SK-N-SH treated with all-trans-retinoic acid at 6 μM for 48 hours (cell line): Measurements from ENCODE around the gene RPS6KC1.
"Not testable (repeated sequence)": the region's sequence is repeated elsewhere in the genome, so short reads cannot be mapped to it uniquely, and the experiment has no call there.

Experiments
- ATAC-seq: fragments of 200-7000 bp; cut with Tn5 transposase; 3 replicates; pipeline ENCODE4 v1.9.1; 2020; ENCODE audit warnings: mild to moderate bottlenecking, moderate library complexity
- ARNTL ChIP-seq: fragments of 450-650 bp; formaldehyde crosslinking; IDR thresholded peaks from 2 replicates; pipeline ENCODE4 v1.5.0; 2020; ENCODE audit warnings: low read depth, mild to moderate bottlenecking, moderate library complexity, borderline replicate concordance
- BACH2 ChIP-seq: fragments of 250-450 bp; sonication (Bioruptor Pico); IDR thresholded peaks from 2 replicates; pipeline ENCODE4 v1.9.0; 2021; ENCODE audit warnings: mild to moderate bottlenecking, borderline replicate concordance
- CSDC2 ChIP-seq: fragments of 250-450 bp; sonication (Bioruptor Pico); IDR thresholded peaks from 2 replicates; pipeline ENCODE4 v1.5.0; 2020; ENCODE audit warnings: mild to moderate bottlenecking, moderate library complexity
- ESRRG ChIP-seq: fragments of 250-450 bp; sonication (Bioruptor Pico); IDR thresholded peaks from 2 replicates; pipeline ENCODE4 v1.6.1; 2021; ENCODE audit warnings: mild to moderate bottlenecking
- GLIS3 ChIP-seq: fragments of 250-450 bp; sonication (Bioruptor Pico); IDR thresholded peaks from 2 replicates; pipeline ENCODE4 v1.5.0; 2020; ENCODE audit warnings: mild to moderate bottlenecking, moderate library complexity
- ISL1 ChIP-seq: fragments of 250-450 bp; sonication (Bioruptor Pico); IDR thresholded peaks from 2 replicates; pipeline ENCODE4 v2.1.2; 2022; ENCODE audit warnings: mild to moderate bottlenecking, moderate library complexity
- OSR1 ChIP-seq: fragments of 250-450 bp; sonication (Bioruptor Pico); IDR thresholded peaks from 2 replicates; pipeline ENCODE4 v1.8.0; 2022; ENCODE audit warnings: moderate library complexity, mild to moderate bottlenecking, inconsistent platforms
- PPARA ChIP-seq: fragments of 250-450 bp; sonication (Bioruptor Pico); IDR thresholded peaks from 2 replicates; pipeline ENCODE4 v1.5.0; 2020; ENCODE audit warnings: mild to moderate bottlenecking, borderline replicate concordance
- RARB ChIP-seq: fragments of 250-450 bp; sonication (Bioruptor Pico); IDR thresholded peaks from 2 replicates; pipeline ENCODE4 v1.8.0; 2021; ENCODE audit warnings: mild to moderate bottlenecking, moderate library complexity
- SNAI2 ChIP-seq: fragments of 250-450 bp; sonication (Bioruptor Pico); IDR thresholded peaks from 2 replicates; pipeline ENCODE4 v1.5.0; 2020; ENCODE audit warnings: mild to moderate bottlenecking, moderate library complexity
- TCF4 ChIP-seq: fragments of 250-450 bp; sonication (Bioruptor Pico); IDR thresholded peaks from 2 replicates; pipeline ENCODE4 v1.8.0; 2021; ENCODE audit warnings: mild to moderate bottlenecking, moderate library complexity, borderline replicate concordance
- TOX ChIP-seq: fragments of 250-450 bp; sonication (Bioruptor Pico); IDR thresholded peaks from 2 replicates; pipeline ENCODE4 v1.8.0; 2021; ENCODE audit warnings: mild to moderate bottlenecking, moderate library complexity, borderline replicate concordance
- ZC3H10 ChIP-seq: fragments of 250-450 bp; sonication (Bioruptor Pico); IDR thresholded peaks from 2 replicates; pipeline ENCODE4 v1.5.1; 2021; ENCODE audit warnings: mild to moderate bottlenecking, moderate library complexity
- ZFP3 ChIP-seq: fragments of 250-450 bp; sonication (Bioruptor Pico); IDR thresholded peaks from 2 replicates; pipeline ENCODE4 v1.5.0; 2020; ENCODE audit warnings: mild to moderate bottlenecking, moderate library complexity
- ZFP30 ChIP-seq: fragments of 450-650 bp; formaldehyde crosslinking; IDR thresholded peaks from 2 replicates; pipeline ENCODE4 v1.5.0; 2022; ENCODE audit warnings: mild to moderate bottlenecking, moderate library complexity
- ZNF565 ChIP-seq: fragments of 450-650 bp; formaldehyde crosslinking; conservative IDR thresholded peaks from 2 replicates; pipeline ENCODE4 v1.5.0; 2020; ENCODE audit warnings: low read depth, mild to moderate bottlenecking, moderate library complexity
- ZNF70 ChIP-seq: fragments of 450-650 bp; formaldehyde crosslinking; IDR thresholded peaks from 2 replicates; pipeline ENCODE4 v1.5.0; 2020; ENCODE audit warnings: mild to moderate bottlenecking, moderate library complexity
- TF ChIP-seq, protein P1 (sequence below): fragments of 250-450 bp; sonication (Bioruptor Pico); IDR thresholded peaks from 2 replicates; pipeline ENCODE4 v1.5.0; 2020; ENCODE audit warnings: mild to moderate bottlenecking, moderate library complexity
- TF ChIP-seq, protein P2 (sequence below): fragments of 250-450 bp; sonication (Bioruptor Pico); IDR thresholded peaks from 2 replicates; pipeline ENCODE4 v1.5.1; 2021; ENCODE audit warnings: mild to moderate bottlenecking, moderate library complexity
- TF ChIP-seq, protein P3 (sequence below): fragments of 250-450 bp; sonication (Bioruptor Pico); IDR thresholded peaks from 2 replicates; pipeline ENCODE4 v1.8.0; 2021; ENCODE audit warnings: low read depth, mild to moderate bottlenecking, moderate library complexity, borderline replicate concordance
- TF ChIP-seq, protein P4 (sequence below): fragments of 250-450 bp; sonication (Bioruptor Pico); IDR thresholded peaks from 2 replicates; pipeline ENCODE4 v1.5.1; 2020; ENCODE audit warnings: low read depth, mild to moderate bottlenecking, moderate library complexity
- TF ChIP-seq, protein P5 (sequence below): fragments of 250-450 bp; sonication (Bioruptor Pico); IDR thresholded peaks from 2 replicates; pipeline ENCODE4 v1.8.0; 2020; ENCODE audit warnings: mild to moderate bottlenecking, moderate library complexity, borderline replicate concordance

Gene RPS6KC1

DNA sequence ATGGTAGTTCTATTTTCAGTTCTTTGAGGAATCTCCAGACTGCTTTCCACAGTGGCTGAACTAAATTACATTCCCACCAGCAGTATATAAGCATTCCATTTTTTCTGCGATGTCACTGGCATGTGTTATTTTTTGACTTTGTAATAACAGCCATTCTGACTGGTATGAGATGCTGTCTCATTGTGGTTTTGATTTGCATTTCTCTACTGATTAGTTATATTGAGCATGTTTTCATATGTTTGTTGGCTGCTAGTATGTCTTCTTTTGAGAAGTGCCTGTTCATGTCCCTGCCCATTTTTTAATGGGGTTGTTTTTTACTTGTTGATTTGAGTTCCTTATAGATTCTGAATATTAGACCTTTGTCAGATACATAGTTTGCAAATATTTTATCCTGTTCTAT, 87.9 kb downstream of the RPS6KC1 start:
- no peak for ATAC-seq
- no peak for TF ChIP-seq SNAI2
- TF ChIP-seq, protein P1, sequence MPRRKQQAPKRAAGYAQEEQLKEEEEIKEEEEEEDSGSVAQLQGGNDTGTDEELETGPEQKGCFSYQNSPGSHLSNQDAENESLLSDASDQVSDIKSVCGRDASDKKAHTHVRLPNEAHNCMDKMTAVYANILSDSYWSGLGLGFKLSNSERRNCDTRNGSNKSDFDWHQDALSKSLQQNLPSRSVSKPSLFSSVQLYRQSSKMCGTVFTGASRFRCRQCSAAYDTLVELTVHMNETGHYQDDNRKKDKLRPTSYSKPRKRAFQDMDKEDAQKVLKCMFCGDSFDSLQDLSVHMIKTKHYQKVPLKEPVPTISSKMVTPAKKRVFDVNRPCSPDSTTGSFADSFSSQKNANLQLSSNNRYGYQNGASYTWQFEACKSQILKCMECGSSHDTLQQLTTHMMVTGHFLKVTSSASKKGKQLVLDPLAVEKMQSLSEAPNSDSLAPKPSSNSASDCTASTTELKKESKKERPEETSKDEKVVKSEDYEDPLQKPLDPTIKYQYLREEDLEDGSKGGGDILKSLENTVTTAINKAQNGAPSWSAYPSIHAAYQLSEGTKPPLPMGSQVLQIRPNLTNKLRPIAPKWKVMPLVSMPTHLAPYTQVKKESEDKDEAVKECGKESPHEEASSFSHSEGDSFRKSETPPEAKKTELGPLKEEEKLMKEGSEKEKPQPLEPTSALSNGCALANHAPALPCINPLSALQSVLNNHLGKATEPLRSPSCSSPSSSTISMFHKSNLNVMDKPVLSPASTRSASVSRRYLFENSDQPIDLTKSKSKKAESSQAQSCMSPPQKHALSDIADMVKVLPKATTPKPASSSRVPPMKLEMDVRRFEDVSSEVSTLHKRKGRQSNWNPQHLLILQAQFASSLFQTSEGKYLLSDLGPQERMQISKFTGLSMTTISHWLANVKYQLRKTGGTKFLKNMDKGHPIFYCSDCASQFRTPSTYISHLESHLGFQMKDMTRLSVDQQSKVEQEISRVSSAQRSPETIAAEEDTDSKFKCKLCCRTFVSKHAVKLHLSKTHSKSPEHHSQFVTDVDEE (CRISPR knock-in tag) = no peak
- TF ChIP-seq ZC3H10 (CRISPR knock-in tag) = no peak
- TF ChIP-seq RARB (CRISPR knock-in tag) = no peak
- no peak for TF ChIP-seq ZFP3 (CRISPR knock-in tag)
- TF ChIP-seq GLIS3 (CRISPR knock-in tag) = no peak
- TF ChIP-seq, protein P2, sequence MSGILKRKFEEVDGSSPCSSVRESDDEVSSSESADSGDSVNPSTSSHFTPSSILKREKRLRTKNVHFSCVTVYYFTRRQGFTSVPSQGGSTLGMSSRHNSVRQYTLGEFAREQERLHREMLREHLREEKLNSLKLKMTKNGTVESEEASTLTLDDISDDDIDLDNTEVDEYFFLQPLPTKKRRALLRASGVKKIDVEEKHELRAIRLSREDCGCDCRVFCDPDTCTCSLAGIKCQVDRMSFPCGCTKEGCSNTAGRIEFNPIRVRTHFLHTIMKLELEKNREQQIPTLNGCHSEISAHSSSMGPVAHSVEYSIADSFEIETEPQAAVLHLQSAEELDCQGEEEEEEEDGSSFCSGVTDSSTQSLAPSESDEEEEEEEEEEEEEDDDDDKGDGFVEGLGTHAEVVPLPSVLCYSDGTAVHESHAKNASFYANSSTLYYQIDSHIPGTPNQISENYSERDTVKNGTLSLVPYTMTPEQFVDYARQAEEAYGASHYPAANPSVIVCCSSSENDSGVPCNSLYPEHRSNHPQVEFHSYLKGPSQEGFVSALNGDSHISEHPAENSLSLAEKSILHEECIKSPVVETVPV = no peak
- no peak for TF ChIP-seq ZFP30 (CRISPR knock-in tag)
- TF ChIP-seq, all 23 proteins: peak for 0

DNA sequence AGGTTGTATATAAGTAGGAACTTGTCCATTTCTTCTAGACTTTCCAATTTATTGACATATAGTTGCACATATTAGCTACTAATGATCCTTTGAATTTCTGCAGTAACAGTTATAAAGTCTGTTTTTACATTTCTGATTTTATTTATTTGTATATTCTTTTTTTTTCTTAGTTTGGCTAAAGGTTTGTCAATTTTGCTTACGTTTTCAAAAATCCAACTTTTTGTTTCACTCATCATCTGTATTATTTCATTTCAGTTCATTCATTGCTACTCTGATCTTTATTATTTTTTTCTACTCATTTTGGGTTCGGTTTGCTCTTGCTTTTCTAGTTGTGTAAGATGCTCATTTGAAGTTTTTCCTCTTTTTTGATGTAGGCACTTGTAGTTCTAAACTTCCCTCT, 97.9 kb downstream of the RPS6KC1 start:
- TF ChIP-seq ARNTL (CRISPR knock-in tag) (no peak), ZNF70 (CRISPR knock-in tag) (no peak), ISL1 (CRISPR knock-in tag) (no peak), ESRRG (CRISPR knock-in tag) (no peak), TOX (CRISPR knock-in tag) (no peak), SNAI2 (no peak), ZFP30 (CRISPR knock-in tag) (no peak), ZC3H10 (CRISPR knock-in tag) (no peak), OSR1 (no peak), TCF4 (no peak), GLIS3 (CRISPR knock-in tag) (no peak), RARB (CRISPR knock-in tag) (no peak), PPARA (CRISPR knock-in tag) (no peak), CSDC2 (CRISPR knock-in tag) (no peak), ZNF565 (no peak), BACH2 (CRISPR knock-in tag) (no peak)
- TF ChIP-seq, protein P3, sequence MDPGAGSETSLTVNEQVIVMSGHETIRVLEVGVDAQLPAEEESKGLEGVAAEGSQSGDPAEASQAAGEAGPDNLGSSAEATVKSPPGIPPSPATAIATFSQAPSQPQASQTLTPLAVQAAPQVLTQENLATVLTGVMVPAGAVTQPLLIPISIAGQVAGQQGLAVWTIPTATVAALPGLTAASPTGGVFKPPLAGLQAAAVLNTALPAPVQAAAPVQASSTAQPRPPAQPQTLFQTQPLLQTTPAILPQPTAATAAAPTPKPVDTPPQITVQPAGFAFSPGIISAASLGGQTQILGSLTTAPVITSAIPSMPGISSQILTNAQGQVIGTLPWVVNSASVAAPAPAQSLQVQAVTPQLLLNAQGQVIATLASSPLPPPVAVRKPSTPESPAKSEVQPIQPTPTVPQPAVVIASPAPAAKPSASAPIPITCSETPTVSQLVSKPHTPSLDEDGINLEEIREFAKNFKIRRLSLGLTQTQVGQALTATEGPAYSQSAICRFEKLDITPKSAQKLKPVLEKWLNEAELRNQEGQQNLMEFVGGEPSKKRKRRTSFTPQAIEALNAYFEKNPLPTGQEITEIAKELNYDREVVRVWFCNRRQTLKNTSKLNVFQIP (CRISPR knock-in tag) = no peak
- TF ChIP-seq, protein P4, sequence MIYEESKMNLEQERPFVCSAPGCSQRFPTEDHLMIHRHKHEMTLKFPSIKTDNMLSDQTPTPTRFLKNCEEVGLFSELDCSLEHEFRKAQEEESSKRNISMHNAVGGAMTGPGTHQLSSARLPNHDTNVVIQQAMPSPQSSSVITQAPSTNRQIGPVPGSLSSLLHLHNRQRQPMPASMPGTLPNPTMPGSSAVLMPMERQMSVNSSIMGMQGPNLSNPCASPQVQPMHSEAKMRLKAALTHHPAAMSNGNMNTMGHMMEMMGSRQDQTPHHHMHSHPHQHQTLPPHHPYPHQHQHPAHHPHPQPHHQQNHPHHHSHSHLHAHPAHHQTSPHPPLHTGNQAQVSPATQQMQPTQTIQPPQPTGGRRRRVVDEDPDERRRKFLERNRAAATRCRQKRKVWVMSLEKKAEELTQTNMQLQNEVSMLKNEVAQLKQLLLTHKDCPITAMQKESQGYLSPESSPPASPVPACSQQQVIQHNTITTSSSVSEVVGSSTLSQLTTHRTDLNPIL (CRISPR knock-in tag) = no peak
- TF ChIP-seq, protein P5, sequence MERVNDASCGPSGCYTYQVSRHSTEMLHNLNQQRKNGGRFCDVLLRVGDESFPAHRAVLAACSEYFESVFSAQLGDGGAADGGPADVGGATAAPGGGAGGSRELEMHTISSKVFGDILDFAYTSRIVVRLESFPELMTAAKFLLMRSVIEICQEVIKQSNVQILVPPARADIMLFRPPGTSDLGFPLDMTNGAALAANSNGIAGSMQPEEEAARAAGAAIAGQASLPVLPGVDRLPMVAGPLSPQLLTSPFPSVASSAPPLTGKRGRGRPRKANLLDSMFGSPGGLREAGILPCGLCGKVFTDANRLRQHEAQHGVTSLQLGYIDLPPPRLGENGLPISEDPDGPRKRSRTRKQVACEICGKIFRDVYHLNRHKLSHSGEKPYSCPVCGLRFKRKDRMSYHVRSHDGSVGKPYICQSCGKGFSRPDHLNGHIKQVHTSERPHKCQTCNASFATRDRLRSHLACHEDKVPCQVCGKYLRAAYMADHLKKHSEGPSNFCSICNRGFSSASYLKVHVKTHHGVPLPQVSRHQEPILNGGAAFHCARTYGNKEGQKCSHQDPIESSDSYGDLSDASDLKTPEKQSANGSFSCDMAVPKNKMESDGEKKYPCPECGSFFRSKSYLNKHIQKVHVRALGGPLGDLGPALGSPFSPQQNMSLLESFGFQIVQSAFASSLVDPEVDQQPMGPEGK (CRISPR knock-in tag) = no peak
- TF ChIP-seq, protein P2 = no peak
- no peak for ATAC-seq

DNA sequence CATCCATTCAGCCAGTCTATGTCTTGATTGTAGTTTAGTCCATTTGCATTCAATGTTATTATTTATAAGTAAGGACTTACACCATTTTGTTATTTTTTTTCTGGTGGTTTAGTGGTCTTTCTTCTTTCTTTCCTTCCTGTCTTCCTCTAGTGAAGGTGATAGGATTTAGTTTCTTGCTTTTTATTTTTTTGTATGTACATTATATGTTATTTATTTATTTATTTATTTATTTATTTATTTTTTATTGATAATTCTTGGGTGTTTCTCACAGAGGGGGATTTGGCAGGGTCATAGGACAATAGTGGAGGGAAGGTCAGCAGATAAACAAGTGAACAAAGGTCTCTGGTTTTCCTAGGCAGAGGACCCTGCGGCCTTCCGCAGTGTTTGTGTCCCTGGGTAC, 99.0 kb downstream of the RPS6KC1 start:
- not testable (repeated sequence) for ATAC-seq
